Measurements from ENCODE around the gene BPIFB2. TPM values are rescaled to one million over a fixed set of nuclear protein-coding genes. Genes with fewer than 3 reads are reported as not detected.

BPIFB2 gene
- polyA plus RNA-seq, 1 experiment: not detected

DNA sequence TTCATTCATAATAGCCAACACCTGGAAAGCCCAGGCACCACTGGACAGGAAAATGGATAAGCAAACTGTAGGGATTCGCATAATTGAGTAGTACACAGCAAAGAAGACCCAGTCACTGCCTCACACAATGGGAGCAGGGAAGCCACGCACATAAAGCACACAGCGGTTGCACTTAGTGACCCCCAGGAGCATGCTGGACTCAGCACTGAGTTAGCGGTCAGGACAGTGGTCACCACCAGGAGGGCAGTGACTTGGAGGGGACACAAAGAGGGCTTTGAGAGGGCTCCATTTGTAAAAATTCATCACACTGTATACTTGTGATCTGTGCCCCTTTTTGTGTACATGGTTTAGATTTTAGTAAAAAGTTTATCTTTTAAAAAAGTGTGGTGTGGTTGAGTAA lies 43.8 kb downstream of the BPIFB2 start:
- no peak overlapping the region for H3K4me3 ChIP-seq (ENCODE audit: low read depth, low read length)
- no peak for TF ChIP-seq CTCF (IDR thresholded peaks at IDR 0.05; ENCODE audit: insufficient read depth, low read depth, low read length)
- H3K27me3 ChIP-seq (ENCODE audit: control insufficient read depth, insufficient read depth, low read length): no peaks in the 10 kb centered on the region; the same call in 1 of the 2 replicates
- POLR2A ChIA-PET: no interaction called here
- CTCF ChIA-PET: no interaction called here
- H3K36me3 ChIP-seq (ENCODE audit: control insufficient read depth, insufficient read depth, low read length): no peaks in the 10 kb centered on the region
- DNase-seq (ENCODE audit: low read depth): no peak

- Histone ChIP-seq H3K36me3 (ENCODE audit: control insufficient read depth, insufficient read depth, low read length) (no peaks in the 10 kb centered on the region), H3K4me3 (ENCODE audit: low read depth, low read length) (no peak within 1 kb of the TSS), H3K27me3 (ENCODE audit: control insufficient read depth, insufficient read depth, low read length) (no peaks in the 10 kb centered on the region; the same call in 1 of the 2 replicates)
- no peak for DNase-seq (ENCODE audit: low read depth)
- ChIA-PET CTCF (no interaction called here), POLR2A (no interaction called here)
- no peak for TF ChIP-seq CTCF (IDR thresholded peaks at IDR 0.05; ENCODE audit: insufficient read depth, low read depth, low read length)
Measured at GRCh38 chr20:33053291-33054106, 46.0 kb downstream of the BPIFB2 start, which contains the start of gene BPIFB3. BPIFB3 (plus strand) TSS chr20:33053903; CDS start chr20:33055436, 1,533 bp downstream.

- CTCF ChIA-PET: no interaction called here
- POLR2A ChIA-PET: no interaction called here
Measured at GRCh38 chr20:33054381-33054780, 46.9 kb downstream of the BPIFB2 start.

GRCh38 chr20:33054791-33055190 lies 47.3 kb downstream of the BPIFB2 start:
- Histone ChIP-seq H3K27me3 (ENCODE audit: control insufficient read depth, insufficient read depth, low read length) (no peaks in the 10 kb centered on the region), H3K4me3 (ENCODE audit: low read depth, low read length) (no peak overlapping the region), H3K36me3 (ENCODE audit: control insufficient read depth, insufficient read depth, low read length) (no peaks in the 10 kb centered on the region)
- no peak for DNase-seq (ENCODE audit: low read depth)
- POLR2A ChIA-PET: no interaction called here
- CTCF ChIA-PET: no interaction called here
- no peak for TF ChIP-seq CTCF (IDR thresholded peaks at IDR 0.05; ENCODE audit: insufficient read depth, low read depth, low read length)

More at GRCh38 chr20:33054381-33054780, 46.9 kb downstream of the BPIFB2 start:
- Histone ChIP-seq H3K36me3 (ENCODE audit: control insufficient read depth, insufficient read depth, low read length) (no peaks in the 10 kb centered on the region), H3K4me3 (ENCODE audit: low read depth, low read length) (no peak overlapping the region), H3K27me3 (ENCODE audit: control insufficient read depth, insufficient read depth, low read length) (no peaks in the 10 kb centered on the region; the same call in 1 of the 2 replicates)
- DNase-seq (ENCODE audit: low read depth): no peak
- TF ChIP-seq CTCF (IDR thresholded peaks at IDR 0.05; ENCODE audit: insufficient read depth, low read depth, low read length): no peak

DNA sequence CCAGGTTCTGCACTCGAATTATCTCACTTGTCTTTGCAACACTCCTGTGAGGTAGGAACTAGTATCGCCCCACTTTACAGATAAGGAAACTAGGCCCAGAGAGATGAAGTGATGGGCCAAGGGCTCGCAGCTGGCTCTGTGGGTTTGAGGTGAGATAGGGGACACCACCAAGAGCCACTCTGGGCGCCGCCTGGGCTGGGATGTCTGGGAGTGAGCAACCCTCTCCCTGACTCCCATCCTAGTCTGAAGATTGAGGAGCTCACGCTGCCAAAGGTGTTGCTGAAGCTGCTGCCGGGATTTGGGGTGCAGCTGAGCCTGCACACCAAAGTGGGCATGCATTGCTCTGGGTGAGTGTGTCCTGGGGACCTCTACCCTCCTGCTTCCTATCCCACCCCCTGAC lies 51.6 kb downstream of the BPIFB2 start:
- no peak for TF ChIP-seq CTCF (IDR thresholded peaks at IDR 0.05; ENCODE audit: insufficient read depth, low read depth, low read length)
- no peaks in the 10 kb centered on the region for H3K36me3 ChIP-seq (ENCODE audit: control insufficient read depth, insufficient read depth, low read length)
- no peak overlapping the region for H3K4me3 ChIP-seq (ENCODE audit: low read depth, low read length)
- no peaks in the 10 kb centered on the region for H3K27me3 ChIP-seq (ENCODE audit: control insufficient read depth, insufficient read depth, low read length)
- ChIA-PET POLR2A (no interaction called here), CTCF (no interaction called here)
- DNase-seq (ENCODE audit: low read depth): no peak

Data from BJ (cell line).